ENCODE measurements around the gene ARHGAP33. TPM values are rescaled to one million over a fixed set of nuclear protein-coding genes. Genes with fewer than 3 reads are reported as not detected.

The ARHGAP33 gene
- total and polyA plus RNA-seq, 2 of the 4 experiments (the other 2 are of a cell fraction) = 0.72 to 11.9 TPM

DNA sequence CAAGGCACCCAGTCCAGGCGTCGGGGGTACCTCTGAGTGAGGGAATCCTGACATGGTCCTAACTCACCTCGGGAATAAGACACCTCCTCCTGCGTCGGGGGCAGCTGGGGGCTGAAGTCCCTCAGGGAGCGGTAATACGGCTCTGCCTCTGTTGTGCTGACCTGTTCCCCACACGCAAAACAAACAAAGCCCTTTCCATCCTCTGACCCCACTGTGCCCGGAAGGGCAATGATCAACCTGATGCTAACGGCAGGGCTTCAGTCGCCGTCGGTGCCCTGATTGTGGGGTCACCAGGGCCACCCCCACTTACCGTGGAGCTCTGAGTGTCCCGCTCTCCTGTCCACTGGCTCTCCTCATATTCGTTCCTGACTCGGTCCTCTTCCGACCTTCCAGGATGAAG is 55.6 kb downstream of the ARHGAP33 start:
- DNase-seq (no peak), ATAC-seq (ENCODE audit: low read depth) (no peak)
- TF ChIP-seq RCOR1 (IDR thresholded peaks at IDR 0.05; ENCODE audit: insufficient replicate concordance, low read length) = no peak
- no peak for TF ChIP-seq BHLHE40 (IDR thresholded peaks at IDR 0.05; ENCODE audit: low read depth, low read length)
- TF ChIP-seq, protein P1, sequence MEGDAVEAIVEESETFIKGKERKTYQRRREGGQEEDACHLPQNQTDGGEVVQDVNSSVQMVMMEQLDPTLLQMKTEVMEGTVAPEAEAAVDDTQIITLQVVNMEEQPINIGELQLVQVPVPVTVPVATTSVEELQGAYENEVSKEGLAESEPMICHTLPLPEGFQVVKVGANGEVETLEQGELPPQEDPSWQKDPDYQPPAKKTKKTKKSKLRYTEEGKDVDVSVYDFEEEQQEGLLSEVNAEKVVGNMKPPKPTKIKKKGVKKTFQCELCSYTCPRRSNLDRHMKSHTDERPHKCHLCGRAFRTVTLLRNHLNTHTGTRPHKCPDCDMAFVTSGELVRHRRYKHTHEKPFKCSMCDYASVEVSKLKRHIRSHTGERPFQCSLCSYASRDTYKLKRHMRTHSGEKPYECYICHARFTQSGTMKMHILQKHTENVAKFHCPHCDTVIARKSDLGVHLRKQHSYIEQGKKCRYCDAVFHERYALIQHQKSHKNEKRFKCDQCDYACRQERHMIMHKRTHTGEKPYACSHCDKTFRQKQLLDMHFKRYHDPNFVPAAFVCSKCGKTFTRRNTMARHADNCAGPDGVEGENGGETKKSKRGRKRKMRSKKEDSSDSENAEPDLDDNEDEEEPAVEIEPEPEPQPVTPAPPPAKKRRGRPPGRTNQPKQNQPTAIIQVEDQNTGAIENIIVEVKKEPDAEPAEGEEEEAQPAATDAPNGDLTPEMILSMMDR (conservative IDR thresholded peaks at IDR 0.05; ENCODE audit: low read depth, low read length) = no peak
- TF ChIP-seq NFE2L2 (IDR thresholded peaks at IDR 0.05; ENCODE audit: low read depth, low read length) = no peak
- TF ChIP-seq FOS (IDR thresholded peaks at IDR 0.05; ENCODE audit: low read depth, low read length) = no peak
- no peak for TF ChIP-seq MAZ (IDR thresholded peaks at IDR 0.05; ENCODE audit: borderline replicate concordance, low read depth, low read length)
- no peak for TF ChIP-seq CEBPB (IDR thresholded peaks at IDR 0.05; ENCODE audit: low read depth, low read length)
- no peak for TF ChIP-seq POLR2A (IDR thresholded peaks at IDR 0.05; ENCODE audit: low read depth, low read length)
- no peak for TF ChIP-seq RFX5 (IDR thresholded peaks at IDR 0.05; ENCODE audit: low read depth, low read length)
- TF ChIP-seq, protein P2, sequence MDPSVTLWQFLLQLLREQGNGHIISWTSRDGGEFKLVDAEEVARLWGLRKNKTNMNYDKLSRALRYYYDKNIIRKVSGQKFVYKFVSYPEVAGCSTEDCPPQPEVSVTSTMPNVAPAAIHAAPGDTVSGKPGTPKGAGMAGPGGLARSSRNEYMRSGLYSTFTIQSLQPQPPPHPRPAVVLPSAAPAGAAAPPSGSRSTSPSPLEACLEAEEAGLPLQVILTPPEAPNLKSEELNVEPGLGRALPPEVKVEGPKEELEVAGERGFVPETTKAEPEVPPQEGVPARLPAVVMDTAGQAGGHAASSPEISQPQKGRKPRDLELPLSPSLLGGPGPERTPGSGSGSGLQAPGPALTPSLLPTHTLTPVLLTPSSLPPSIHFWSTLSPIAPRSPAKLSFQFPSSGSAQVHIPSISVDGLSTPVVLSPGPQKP (IDR thresholded peaks at IDR 0.05; ENCODE audit: borderline replicate concordance, low read depth, low read length) = no peak
- TF ChIP-seq CHD1 (IDR thresholded peaks at IDR 0.05; ENCODE audit: low read depth, low read length) = no peak
- TF ChIP-seq, protein P3, sequence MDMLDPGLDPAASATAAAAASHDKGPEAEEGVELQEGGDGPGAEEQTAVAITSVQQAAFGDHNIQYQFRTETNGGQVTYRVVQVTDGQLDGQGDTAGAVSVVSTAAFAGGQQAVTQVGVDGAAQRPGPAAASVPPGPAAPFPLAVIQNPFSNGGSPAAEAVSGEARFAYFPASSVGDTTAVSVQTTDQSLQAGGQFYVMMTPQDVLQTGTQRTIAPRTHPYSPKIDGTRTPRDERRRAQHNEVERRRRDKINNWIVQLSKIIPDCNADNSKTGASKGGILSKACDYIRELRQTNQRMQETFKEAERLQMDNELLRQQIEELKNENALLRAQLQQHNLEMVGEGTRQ (IDR thresholded peaks at IDR 0.05; ENCODE audit: low read depth, low read length) = no peak
- TF ChIP-seq MXI1 (IDR thresholded peaks at IDR 0.05; ENCODE audit: borderline replicate concordance, low read depth, low read length) = no peak
- TF ChIP-seq MAFK (IDR thresholded peaks at IDR 0.05; ENCODE audit: low read depth, low read length) = no peak
- TF ChIP-seq SMC3 (IDR thresholded peaks at IDR 0.05; ENCODE audit: low read depth, low read length) = no peak
- no peak overlapping the region for H2AFZ ChIP-seq (replicated peaks; ENCODE audit: low read length, poor library complexity)
- ChIA-PET CTCF (no interaction called here), POLR2A (ENCODE audit: unreplicated experiment) (no interaction called here)
- no peak overlapping the region for H2BK15ac ChIP-seq (ENCODE audit: low read depth, low read length)
- H3K79me1 ChIP-seq (ENCODE audit: low read depth in 1 of 2, low read length in 2 of 2) = no peaks in the 10 kb centered on the region
- no peak overlapping the region for H2BK120ac ChIP-seq (ENCODE audit: low read depth, low read length)
- no peaks in the 10 kb centered on the region for H3K9me1 ChIP-seq (ENCODE audit: insufficient read depth, low read length)
- H3K23ac ChIP-seq (ENCODE audit: low read depth, low read length) = no peak overlapping the region
- H2AK9ac ChIP-seq (replicated peaks; ENCODE audit: low read depth, low read length, poor library complexity) = no peak overlapping the region
- H3K14ac ChIP-seq (replicated peaks; ENCODE audit: low read depth, low read length) = no peak overlapping the region
- no peak overlapping the region for H4K91ac ChIP-seq (ENCODE audit: insufficient read depth, low read depth, low read length)
- H2BK20ac ChIP-seq (ENCODE audit: low read depth, low read length) = no peak overlapping the region
- H3K18ac ChIP-seq (ENCODE audit: low read depth, low read length) = no peak overlapping the region
- no peak overlapping the region for H3K9ac ChIP-seq (ENCODE audit: low read depth, low read length)
- H3K27me3 ChIP-seq (ENCODE audit: control insufficient read depth, insufficient read depth, low read length) = peaks cover 17% of the 10 kb centered on the region
- H3K27ac ChIP-seq (ENCODE audit: insufficient read depth, low read length) = no peak overlapping the region
- no peak overlapping the region for H3K56ac ChIP-seq (ENCODE audit: extremely low read depth, insufficient read depth, low read length)
- no peak overlapping the region for H3K4ac ChIP-seq (ENCODE audit: low read depth, low read length)
- no peaks in the 10 kb centered on the region for H3K4me1 ChIP-seq (ENCODE audit: control insufficient read depth, insufficient read depth, low read length)
- intact Hi-C loops (cut with micrococcal nuclease) = no loop called here
- H2BK5ac ChIP-seq (ENCODE audit: low read depth, low read length, poor library complexity, severe bottlenecking) = no peak overlapping the region
- H3K9me3 ChIP-seq (ENCODE audit: control insufficient read depth, insufficient read depth, low read length) = no peaks in the 10 kb centered on the region
- H3K4me3 ChIP-seq (ENCODE audit: insufficient read depth, low read depth, low read length) = no peak overlapping the region
- H3K4me2 ChIP-seq (ENCODE audit: low read depth, low read length) = no peak overlapping the region
- in situ Hi-C loops (cut with MboI; ENCODE audit: low sequenced_read_pairs) = no loop called here
- WGBS, 2 experiments (ENCODE audit: extremely low coverage in 2 of 2, insufficient read length in 1 of 2) = 66% methylated on average over 10 of the region's 18 CpGs; no CpG with 5 or more reads in 1 of the 2 experiments
- no TSS peak for BruUV-seq (replicated peaks)
- H2AK5ac ChIP-seq (ENCODE audit: low read depth, low read length) = no peak overlapping the region
- H4K20me1 ChIP-seq (ENCODE audit: insufficient read depth, low read length) = no peaks in the 10 kb centered on the region
- no peak overlapping the region for H4K5ac ChIP-seq (ENCODE audit: low read depth, low read length)
- dilution Hi-C loops (cut with HindIII; ENCODE audit: low sequenced_read_pairs, unreplicated experiment) = no loop called here
- H3K36me3 ChIP-seq (ENCODE audit: control insufficient read depth, insufficient read depth, low read length) = no peaks in the 10 kb centered on the region
- H4K8ac ChIP-seq (ENCODE audit: low read depth in 2 of 2, low read length in 2 of 2) = no peak overlapping the region

Data from IMR-90 (cell line).